Stomach (tissue), 9 donors: ENCODE data around the gene CTCF. TPM values are rescaled to one million over a fixed set of nuclear protein-coding genes. Genes with fewer than 3 reads are reported as not detected.

Experiments used
- DNase-seq, 2 donors: peaks; one replicate each; pipeline versions ENCODE4 v3.0.0 to v3.0.0-alpha.2; 2013 to 2019
- H3K27ac ChIP-seq, 5 donors: fragments of 200-600 bp in 4 of 5; sonication (generic) in 4 of 5; one replicate each; pipeline ENCODE4 v1.5.1; 2013 to 2019; ENCODE audit warnings: mild to moderate bottlenecking in 1 of 5, moderate library complexity in 1 of 5
- H3K27me3 ChIP-seq, 3 donors: fragments of 200-600 bp; sonication (generic); one replicate each; pipeline ENCODE4 v1.5.1; 2017 to 2019; ENCODE audit warnings: mixed run types in 1 of 3
- H3K36me3 ChIP-seq, 4 donors: fragments of 200-600 bp; sonication (generic); 1 replicate in 3 of 4; 2 replicates in 1 of 4; pipeline ENCODE4 v1.5.1; 2016 to 2019
- H3K4me1 ChIP-seq, 4 donors: fragments of 200-600 bp; sonication (generic); one replicate each; pipeline ENCODE4 v1.5.1; 2016 to 2019
- H3K4me3 ChIP-seq, 4 donors: fragments of 200-600 bp; sonication (generic) in 3 of 4; one replicate each; pipeline ENCODE4 v1.5.1; 2016 to 2019; ENCODE audit warnings: mild to moderate bottlenecking in 1 of 4
- H3K9me3 ChIP-seq, 4 donors: fragments of 200-600 bp; sonication (generic); one replicate each; pipeline ENCODE4 v1.5.1; 2016 to 2019
- CTCF ChIP-seq, 7 experiments: fragments of 450-650 bp in 4 of 7; fragments of 200-600 bp in 3 of 7; sonication (generic) in 3 of 7; IDR thresholded peaks; one replicate each; pipeline ENCODE4 v1.5.1; 2016 to 2019; ENCODE audit warnings: antibody characterized with exemption in 7 of 7, control low read depth in 2 of 7, mild to moderate bottlenecking in 1 of 7
- EP300 ChIP-seq: sonication (generic); formaldehyde crosslinking; IDR thresholded peaks from one replicate; pipeline ENCODE4 v1.6.1; 2017; ENCODE audit warnings: antibody characterized with exemption
- POLR2A ChIP-seq, 4 donors: fragments of 450-650 bp; IDR thresholded peaks; one replicate each; pipeline ENCODE4 v1.6.1; 2016; ENCODE audit warnings: antibody characterized with exemption in 4 of 4, control low read depth in 2 of 4, mild to moderate bottlenecking in 1 of 4, moderate library complexity in 1 of 4
- POLR2AphosphoS5 ChIP-seq, 3 donors: sonication (generic); formaldehyde crosslinking; IDR thresholded peaks; one replicate each; pipeline ENCODE4 v1.6.1; 2016; ENCODE audit warnings: antibody characterized with exemption in 3 of 3
- WGBS, 5 donors: extraction: QIAGEN DNeasy Blood & Tissue Kit in 3 of 5; methylation state at CpG; one replicate each; pipeline versions ENCODE4 v1.1.5 to v1.1.7; 2013 to 2018; 5-methylcytosine and 5-hydroxymethylcytosine counted together
- intact Hi-C: fragments of 100-400 bp; cut with DNase I; formaldehyde crosslinking; loops from one replicate; pipeline ENCODE4 v1.15.1; 2023; ENCODE audit warnings: low total_unique reads
- polyA plus RNA-seq, 3 donors: library from polyadenylated mRNA; stranded (reverse); fragments of 200-250 nt; gene quantifications; one replicate each; pipeline ENCODE4 v1.2.3, GENCODE V29; 2013
- total RNA-seq, 5 donors: library from RNA; depleted of rRNA; stranded (reverse); fragments of >200 nt; gene quantifications; one replicate each; pipeline versions ENCODE4 v1.1.0 to v1.2.3, GENCODE V29; 2014 to 2016
- donor health status: healthy with polysubstance abuse.
- donor health status: Bipolar disorder and iron deficiency.
- donor health status: healthy.

CTCF gene
- total and polyA plus RNA-seq, 8 donors = 15.0 to 47.3 (median 33.4) TPM

- peaks cover 7 to 12% (median 11%) of the 10 kb centered on the region in 4 donors for H3K36me3 ChIP-seq
- intact Hi-C loops = no loop called here
- H3K27me3 ChIP-seq = no peaks in the 10 kb centered on the region
- WGBS, 5 donors = 47 to 68% (median 55%) methylated on average over 6 of the region's 6 CpGs
- no peaks in the 10 kb centered on the region for H3K9me3 ChIP-seq
- H3K4me3 ChIP-seq = no peak overlapping the region
- peaks cover 0 to 10% (median 5%) of the 10 kb centered on the region in 4 donors for H3K4me1 ChIP-seq
- DNase-seq = no peak
- H3K27ac ChIP-seq = no peak overlapping the region
- TF ChIP-seq EP300 = no peak
Observed at GRCh38 chr16:67606632-67607031, 44.3 kb downstream of the CTCF start.

GRCh38 chr16:67608364-67608763 lies 46.0 kb downstream of the CTCF start:
- Histone ChIP-seq H3K4me1 (peaks cover 0 to 8% (median 0%) of the 10 kb centered on the region in 4 donors), H3K36me3 (peaks cover 7 to 29% (median 28%) of the 10 kb centered on the region in 4 donors), H3K9me3 (no peaks in the 10 kb centered on the region), H3K27me3 (no peaks in the 10 kb centered on the region), H3K4me3 (no peak overlapping the region), H3K27ac (no peak overlapping the region)
- intact Hi-C loops = no loop called here
- WGBS, 5 donors = 83 to 94% (median 87%) methylated on average over 3 of the region's 3 CpGs
- no peak for DNase-seq
- no peak for TF ChIP-seq POLR2AphosphoS5 (IDR thresholded peaks at IDR 0.05)
- TF ChIP-seq EP300 = no peak
- TF ChIP-seq POLR2A (IDR thresholded peaks at IDR 0.05) = no peak
- no peak for TF ChIP-seq CTCF (IDR thresholded peaks at IDR 0.05)

DNA sequence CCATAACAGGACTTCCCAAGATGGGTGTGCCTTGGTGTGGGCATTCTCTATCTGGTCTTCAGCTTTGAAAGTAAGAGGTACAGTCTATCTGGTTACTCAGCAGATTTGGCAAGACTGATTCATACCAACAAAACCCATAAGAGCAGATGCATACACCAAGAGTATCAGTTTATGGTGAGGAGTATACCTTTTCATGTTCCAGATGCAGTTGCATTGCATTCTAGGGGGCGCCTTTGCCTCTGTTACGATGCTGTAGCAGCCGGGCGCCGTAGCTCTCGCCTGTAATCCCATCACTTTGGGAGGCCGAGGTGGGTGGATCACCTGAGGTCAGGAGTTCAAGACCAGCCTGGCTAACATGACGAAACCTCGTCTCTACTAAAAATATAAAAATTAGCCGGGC lies 51.5 kb downstream of the CTCF start:
- DNase-seq = no peak
- WGBS, 5 donors = 92 to 96% (median 94%) methylated on average over 10 of the region's 10 CpGs
- peaks cover 31 to 84% (median 82%) of the 10 kb centered on the region in 4 donors for H3K36me3 ChIP-seq
- no peaks in the 10 kb centered on the region for H3K27me3 ChIP-seq
- no peak overlapping the region for H3K27ac ChIP-seq
- intact Hi-C loops = no loop called here
- H3K9me3 ChIP-seq = no peaks in the 10 kb centered on the region
- no peaks in the 10 kb centered on the region for H3K4me1 ChIP-seq
- TF ChIP-seq POLR2AphosphoS5 (IDR thresholded peaks at IDR 0.05) (no peak), POLR2A (IDR thresholded peaks at IDR 0.05) (no peak), CTCF (IDR thresholded peaks at IDR 0.05) (no peak), EP300 (no peak)
- H3K4me3 ChIP-seq = no peak overlapping the region

GRCh38 chr16:67628216-67628615 lies 65.9 kb downstream of the CTCF start:
- WGBS, 5 donors = 90 to 97% (median 94%) methylated on average over 11 to 14 of the region's 14 CpGs
- no peaks in the 10 kb centered on the region for H3K9me3 ChIP-seq
- no peak for DNase-seq
- H3K27ac ChIP-seq = no peak overlapping the region
- intact Hi-C loops = no loop called here
- H3K36me3 ChIP-seq = peaks cover 62 to 100% (median 98%) of the 10 kb centered on the region in 4 donors
- H3K4me3 ChIP-seq = no peak overlapping the region
- TF ChIP-seq POLR2A (IDR thresholded peaks at IDR 0.05) = no peak
- TF ChIP-seq CTCF (IDR thresholded peaks at IDR 0.05) = no peak
- no peak for TF ChIP-seq EP300
- H3K4me1 ChIP-seq = no peaks in the 10 kb centered on the region
- no peaks in the 10 kb centered on the region for H3K27me3 ChIP-seq

DNA sequence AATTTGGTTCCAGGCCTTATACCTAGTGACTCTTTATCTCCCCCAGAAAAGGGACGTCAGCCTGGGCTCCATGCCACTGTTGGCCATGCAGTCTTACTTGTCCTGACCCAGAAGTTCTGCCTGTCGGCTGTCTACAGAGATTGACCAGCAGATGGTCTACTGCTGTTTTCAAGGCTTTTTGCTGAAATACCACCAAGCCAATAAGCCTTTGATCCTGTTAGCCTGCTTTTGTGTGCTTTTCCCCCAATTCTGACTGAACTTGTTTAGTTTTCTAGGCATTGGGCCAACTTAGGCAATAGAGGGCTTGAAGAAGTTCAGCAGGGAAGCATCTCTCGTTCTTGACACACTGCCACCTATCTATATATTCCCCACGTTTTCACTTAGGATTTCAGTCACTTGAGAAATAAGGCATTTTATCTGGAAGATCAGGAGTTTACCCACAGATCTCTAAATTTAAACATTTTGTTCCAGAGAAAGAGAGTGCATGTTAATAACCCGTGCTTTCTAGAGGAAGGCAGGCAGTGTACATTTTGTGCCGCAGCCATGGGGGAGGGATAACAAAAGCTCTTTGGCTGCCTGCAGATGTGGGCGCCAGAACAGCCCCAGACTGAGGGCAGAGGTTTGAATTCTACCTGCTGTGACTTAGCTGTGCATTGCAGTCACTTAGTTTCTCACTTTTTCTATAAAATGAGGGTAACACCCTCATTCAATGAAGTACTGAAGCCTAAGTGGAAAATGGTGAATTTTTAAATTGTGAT lies 70.3 kb downstream of the CTCF start:
- Histone ChIP-seq H3K4me3 (no peak overlapping the region), H3K27me3 (no peaks in the 10 kb centered on the region), H3K9me3 (no peaks in the 10 kb centered on the region), H3K27ac (no peak overlapping the region), H3K36me3 (peaks cover 60 to 100% (median 99%) of the 10 kb centered on the region in 4 donors), H3K4me1 (no peaks in the 10 kb centered on the region)
- TF ChIP-seq EP300 (no peak), POLR2A (IDR thresholded peaks at IDR 0.05) (no peak), CTCF (IDR thresholded peaks at IDR 0.05) (no peak), POLR2AphosphoS5 (IDR thresholded peaks at IDR 0.05) (no peak)
- 49 to 59% (median 54%) methylated on average over 7 of the region's 7 CpGs for WGBS, 5 donors
- DNase-seq = no peak
- intact Hi-C loops = no loop called here
